ENCODE data around the gene UFD1. TPM values are rescaled to one million over a fixed set of nuclear protein-coding genes. Genes with fewer than 3 reads are reported as not detected.

UFD1 gene
- polyA plus RNA-seq, 4 donors: 65.1 to 69.1 (median 67.0) TPM

- DNase-seq (ENCODE audit: low read depth in 4 of 4, low spot score in 3 of 4): no peak
Measured at GRCh38 chr22:19497245-19497644, 18.3 kb upstream of the UFD1 start.

GRCh38 chr22:19496324-19496630, 17.3 kb upstream of the UFD1 start:
- no peak for DNase-seq (ENCODE audit: low read depth in 4 of 4, low spot score in 3 of 4)

- DNase-seq (ENCODE audit: low read depth in 4 of 4, low spot score in 3 of 4): no peak
Measured at GRCh38 chr22:19495562-19496323, 16.8 kb upstream of the UFD1 start.

- no peak for DNase-seq (ENCODE audit: low read depth in 4 of 4, low spot score in 3 of 4)
Measured at GRCh38 chr22:19494676-19495173, 15.7 kb upstream of the UFD1 start.

- no peak for DNase-seq (ENCODE audit: low read depth in 4 of 4, low spot score in 3 of 4)
Measured at GRCh38 chr22:19494001-19494560, 15.1 kb upstream of the UFD1 start.

- no peak for DNase-seq (ENCODE audit: low read depth in 4 of 4, low spot score in 3 of 4)
Measured at GRCh38 chr22:19492504-19493174, 13.6 kb upstream of the UFD1 start.

GRCh38 chr22:19490628-19491230, 11.7 kb upstream of the UFD1 start:
- no peak for DNase-seq (ENCODE audit: low read depth in 4 of 4, low spot score in 3 of 4)

- DNase-seq (ENCODE audit: low read depth in 4 of 4, low spot score in 3 of 4): no peak
Measured at GRCh38 chr22:19488884-19489843, 10.2 kb upstream of the UFD1 start.

- no peak for DNase-seq (ENCODE audit: low read depth in 4 of 4, low spot score in 3 of 4)
Measured at GRCh38 chr22:19488285-19488684, 9.3 kb upstream of the UFD1 start.

- DNase-seq (ENCODE audit: low read depth in 4 of 4, low spot score in 3 of 4): no peak
Measured at GRCh38 chr22:19483481-19484244, 4.7 kb upstream of the UFD1 start.

- DNase-seq (ENCODE audit: low read depth in 4 of 4, low spot score in 3 of 4): no peak
Measured at GRCh38 chr22:19482297-19482696, 3.3 kb upstream of the UFD1 start.

GRCh38 chr22:19480789-19481188, 1.8 kb upstream of the UFD1 start:
- no peak for DNase-seq (ENCODE audit: low read depth in 4 of 4, low spot score in 3 of 4)

GRCh38 chr22:19480173-19480568, 1.2 kb upstream of the UFD1 start:
- no peak for DNase-seq (ENCODE audit: low read depth in 4 of 4, low spot score in 3 of 4)

- DNase-seq (ENCODE audit: low read depth in 4 of 4, low spot score in 3 of 4): peak; percentile 96 to 98 (median 98)
Measured at GRCh38 chr22:19479355-19480172, 571 bp upstream of the UFD1 start, which contains the start of gene CDC45. Gene CDC45 (plus strand): TSS chr22:19479920. CDS start chr22:19479969, 49 bp downstream.

GRCh38 chr22:19478045-19478900, 720 bp downstream of the UFD1 start:
- no peak for DNase-seq (ENCODE audit: low read depth in 4 of 4, low spot score in 3 of 4)

GRCh38 chr22:19477321-19478044, 1.5 kb downstream of the UFD1 start:
- no peak for DNase-seq (ENCODE audit: low read depth in 4 of 4, low spot score in 3 of 4)

GRCh38 chr22:19476023-19476422, 3.0 kb downstream of the UFD1 start:
- DNase-seq (ENCODE audit: low read depth in 4 of 4, low spot score in 3 of 4): no peak
